Stimulated activated CD4-positive, alpha-beta T cell treated with anti-CD3 and anti-CD28 coated beads, Interleukin-1b, Interleukin-23, amount 100 ng/mL, for 1 hour (primary cell): ENCODE measurements around the gene COBL.

ENCODE experiments used
- DNase-seq, 2 donors: peaks; one replicate each; pipeline ENCODE4 v3.0.0-alpha.2; 2020; ENCODE audit warnings: low read depth in 2 of 2

Gene COBL

DNA sequence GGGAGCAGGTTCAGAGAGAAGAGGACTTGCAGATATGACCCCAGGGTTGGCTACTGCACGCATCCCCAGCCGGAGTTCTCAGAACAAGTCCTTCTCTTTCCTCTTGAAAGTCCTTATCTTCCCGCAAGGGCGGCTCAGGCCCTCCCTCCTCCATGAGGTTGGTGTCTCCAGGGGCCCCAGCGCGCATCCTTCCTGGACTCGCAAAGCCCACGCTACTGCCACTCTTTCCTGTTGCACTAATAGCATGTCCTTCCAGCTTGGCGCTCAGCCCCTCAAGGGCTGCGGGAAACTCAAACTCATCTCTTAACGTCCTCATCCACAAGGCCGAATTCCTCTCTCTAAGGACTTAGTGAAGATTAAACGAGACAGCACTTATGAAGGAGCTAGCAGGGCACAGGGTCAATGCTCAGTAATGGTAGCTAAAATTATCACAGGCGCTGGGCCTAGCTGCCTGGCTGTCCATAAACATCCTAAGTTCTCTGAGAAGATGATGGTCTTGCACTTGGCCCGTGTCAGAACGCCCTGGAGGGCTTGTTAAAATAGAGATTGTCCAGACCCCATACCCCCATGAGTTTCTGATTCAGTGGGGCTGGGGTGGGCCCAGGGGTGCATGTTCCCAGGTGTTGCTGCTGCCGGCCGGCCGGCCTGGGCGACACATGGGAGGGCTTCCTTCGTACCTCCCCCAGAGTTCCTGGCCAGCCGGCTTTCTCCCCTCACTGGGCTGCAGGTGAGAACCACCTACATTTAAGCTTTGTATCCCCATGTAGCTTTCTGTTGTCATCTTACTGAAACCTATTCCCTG lies 261.4 kb downstream of the COBL start:
- no peak for DNase-seq

DNA sequence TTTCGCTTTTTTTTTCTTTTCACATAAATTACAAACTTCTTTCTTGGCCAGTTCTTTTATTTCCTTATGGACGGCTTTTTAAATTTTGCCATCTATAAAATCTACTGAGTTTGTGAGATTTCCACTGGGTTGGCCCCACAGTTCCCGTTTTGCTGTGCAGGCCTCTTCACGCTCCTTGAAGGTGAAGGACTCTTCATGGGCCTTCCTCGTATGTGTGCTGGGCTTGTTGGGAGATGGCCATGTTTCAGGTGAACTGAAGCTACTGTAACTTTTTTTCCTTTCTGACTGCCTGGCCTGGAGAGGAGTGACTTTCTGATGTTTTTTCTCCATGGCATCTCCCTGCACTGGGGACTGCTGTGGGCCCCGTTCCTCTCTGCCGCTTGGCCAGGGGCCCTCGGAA lies 262.4 kb downstream of the COBL start:
- DNase-seq, result no peak

DNA sequence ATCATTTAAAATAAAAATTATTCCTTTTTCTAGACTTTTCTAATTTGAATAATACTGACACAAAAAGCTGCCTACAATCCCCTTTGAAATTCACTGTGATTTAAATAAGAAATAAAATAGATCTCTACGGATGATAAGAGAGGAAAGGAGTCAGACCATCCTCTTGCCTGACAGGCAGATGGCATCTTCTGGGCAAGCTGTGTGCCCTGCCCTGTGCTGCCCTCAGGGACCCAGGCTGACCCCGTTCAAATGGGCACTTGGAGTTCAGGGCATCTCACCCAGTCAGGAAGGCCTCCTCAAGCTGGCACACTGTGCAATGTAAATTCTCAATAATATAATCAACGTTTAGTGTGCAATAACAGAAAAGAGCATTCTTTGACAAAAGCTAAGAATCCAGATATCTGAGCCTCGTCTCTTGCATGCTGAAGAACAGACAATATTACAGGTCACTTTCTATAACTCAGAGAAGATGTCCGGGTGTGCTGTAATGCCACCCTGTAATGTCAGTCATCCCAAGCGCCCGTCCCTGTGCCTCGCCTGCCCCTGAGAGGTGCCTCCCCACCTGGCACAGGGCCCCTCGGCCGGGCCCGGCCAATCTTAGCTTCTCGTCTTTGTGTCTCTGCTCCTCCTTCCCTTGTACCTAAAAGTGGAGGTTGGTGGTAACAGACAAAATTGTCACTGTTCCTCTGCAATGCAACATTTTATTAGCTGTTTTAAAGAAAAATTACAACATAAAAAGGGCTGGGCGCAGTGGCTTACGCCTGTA lies 263.3 kb downstream of the COBL start:
- DNase-seq, result no peak

DNA sequence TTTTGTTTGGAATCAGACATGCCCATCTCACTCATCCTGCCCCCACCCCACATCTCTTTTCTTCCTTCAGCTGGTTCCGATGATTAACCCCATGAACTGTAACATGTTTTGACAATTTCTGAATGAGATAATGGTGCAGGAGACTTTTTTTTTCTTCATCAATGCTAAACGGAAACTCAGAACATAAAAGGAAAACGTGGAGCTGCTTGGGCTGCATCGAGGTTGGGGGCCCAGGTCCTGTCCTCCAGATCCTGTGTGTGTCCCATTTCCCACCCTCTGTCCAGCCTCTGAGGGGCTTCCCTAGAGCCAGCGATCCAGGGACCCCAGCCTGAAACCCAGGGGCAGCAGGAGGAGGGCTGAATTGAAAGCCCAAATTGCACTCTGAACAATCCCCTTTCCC lies 270.1 kb downstream of the COBL start:
- no peak for DNase-seq

DNA sequence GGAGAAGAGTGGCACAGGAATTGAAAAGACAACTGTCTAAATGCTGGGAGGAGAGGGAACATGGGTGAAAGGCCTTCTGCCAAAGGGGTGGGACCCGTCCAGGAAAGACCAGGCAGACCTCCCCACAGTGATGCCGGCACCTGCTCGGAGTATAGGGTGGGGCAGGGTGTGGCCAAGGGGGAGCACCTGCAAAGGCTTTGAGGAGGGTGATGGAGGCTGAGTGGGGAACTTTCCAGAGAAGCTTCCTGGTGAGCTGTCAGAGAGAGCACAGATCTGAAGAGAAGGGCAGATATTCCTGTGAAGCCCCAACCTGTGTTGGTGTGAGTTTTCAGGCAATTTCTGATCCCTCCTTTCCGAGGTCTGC lies 270.5 kb downstream of the COBL start:
- DNase-seq, result no peak

DNA sequence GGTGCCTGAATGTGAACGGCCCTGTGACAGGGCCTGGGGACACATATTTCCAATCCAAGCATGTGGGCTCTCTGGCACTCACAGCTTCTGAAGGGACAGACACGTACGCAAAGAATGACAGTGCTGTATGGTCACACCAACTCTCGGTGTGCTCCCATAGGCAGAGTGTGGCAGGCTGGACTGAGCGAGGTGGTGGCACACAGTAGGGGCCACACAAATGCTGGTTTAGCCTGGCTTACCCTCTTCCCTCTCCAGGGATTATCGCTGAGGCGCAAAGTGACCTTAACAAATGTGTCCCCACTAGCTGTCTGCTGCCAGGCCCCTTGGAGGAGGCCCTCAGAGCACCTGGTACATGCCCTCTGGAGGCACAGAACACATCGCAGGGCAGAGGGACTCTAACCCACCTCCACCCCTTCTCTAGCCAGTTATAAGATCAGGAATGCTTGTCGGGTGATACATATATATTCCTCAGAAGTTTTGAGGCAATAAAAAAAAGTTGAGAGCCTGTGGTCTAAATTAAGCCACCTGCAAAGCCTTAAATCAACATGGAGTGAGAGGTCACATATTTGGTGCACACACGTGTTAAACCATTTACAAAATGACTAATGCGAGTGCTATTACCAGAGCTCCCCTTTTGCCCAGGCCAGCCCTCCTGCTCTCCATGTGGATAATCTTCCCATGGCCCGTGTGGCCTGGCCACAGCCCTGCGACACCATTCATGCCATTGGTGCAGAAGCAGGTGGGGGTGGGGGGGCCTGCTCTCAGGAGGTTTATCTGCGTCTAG lies 271.1 kb downstream of the COBL start:
- DNase-seq, result no peak

DNA sequence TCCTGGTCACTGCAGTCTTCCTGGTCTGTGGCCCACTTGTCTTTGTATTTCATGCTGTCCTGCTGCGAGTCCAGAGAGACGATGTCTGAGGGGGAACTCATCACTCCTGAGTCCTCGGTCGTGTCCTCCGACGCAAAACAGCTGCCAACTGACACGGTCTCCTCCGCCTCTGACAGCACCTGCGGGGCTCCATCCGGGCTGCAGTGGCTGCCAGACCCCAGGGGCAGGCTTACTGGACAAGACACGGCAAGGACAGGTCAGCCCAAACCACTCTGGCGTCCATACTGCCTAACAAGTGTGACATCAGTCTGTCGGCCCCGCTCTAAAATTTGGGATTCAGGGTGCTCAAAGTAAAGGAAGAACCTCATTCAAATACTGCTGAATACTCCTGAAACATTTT lies 273.1 kb downstream of the COBL start:
- DNase-seq, result no peak

DNA sequence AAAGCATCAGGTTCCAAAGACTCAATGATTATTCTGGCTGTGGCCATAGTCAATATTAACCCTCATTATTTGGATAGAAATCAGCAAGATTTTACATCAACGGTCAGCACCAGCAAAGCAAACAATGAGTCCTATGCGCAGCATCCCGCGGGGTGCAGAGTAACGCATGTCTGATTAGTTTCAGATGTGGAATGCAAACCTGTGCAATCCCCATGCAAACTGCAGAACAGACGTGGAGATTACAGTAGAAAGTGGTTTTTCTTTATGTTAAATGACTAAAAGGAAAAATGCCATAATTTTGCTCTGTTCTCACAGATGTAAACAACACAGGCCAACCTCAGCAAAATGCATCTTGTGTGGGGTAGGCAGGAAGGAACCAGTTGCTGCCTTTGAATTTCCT lies 275.8 kb downstream of the COBL start:
- DNase-seq, result no peak

DNA sequence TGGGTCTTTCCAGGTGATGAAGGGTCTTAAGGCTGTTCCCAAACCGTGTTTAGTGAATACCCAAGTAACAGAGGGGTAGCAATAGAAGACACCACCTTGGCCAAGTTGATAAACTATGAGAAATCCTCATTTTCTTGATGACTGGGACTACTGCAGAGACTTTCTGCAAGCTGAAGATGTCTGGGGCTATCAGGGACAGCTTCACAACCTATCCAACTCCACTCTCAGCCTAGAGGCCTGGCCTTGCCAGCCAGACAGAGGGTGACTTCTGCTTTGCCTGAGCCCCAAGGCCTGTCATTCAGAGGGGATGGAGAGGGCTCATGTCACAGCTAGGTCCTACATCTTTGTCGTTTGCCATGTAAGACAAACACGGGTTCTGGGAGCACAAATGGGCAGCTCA lies 278.0 kb downstream of the COBL start:
- no peak for DNase-seq

DNA sequence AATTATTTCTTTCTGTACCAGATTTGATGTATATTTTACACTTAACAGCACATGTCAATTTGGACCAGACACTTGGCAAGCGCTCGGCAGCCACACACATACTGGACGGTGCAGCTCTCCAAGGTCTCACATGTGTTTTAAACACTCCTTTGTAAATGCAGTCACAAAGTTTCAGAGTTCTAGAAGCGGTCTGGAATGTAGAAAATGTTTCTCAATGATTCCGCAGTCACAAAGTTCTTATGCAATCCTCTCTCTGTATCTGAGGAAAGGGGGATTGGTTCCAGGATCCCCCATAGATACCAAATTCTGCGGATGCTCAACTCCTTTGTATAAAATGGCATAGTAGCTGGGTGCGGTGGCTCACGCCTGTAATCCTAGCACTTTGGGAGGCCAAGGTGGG lies 280.9 kb downstream of the COBL start:
- no peak for DNase-seq

DNA sequence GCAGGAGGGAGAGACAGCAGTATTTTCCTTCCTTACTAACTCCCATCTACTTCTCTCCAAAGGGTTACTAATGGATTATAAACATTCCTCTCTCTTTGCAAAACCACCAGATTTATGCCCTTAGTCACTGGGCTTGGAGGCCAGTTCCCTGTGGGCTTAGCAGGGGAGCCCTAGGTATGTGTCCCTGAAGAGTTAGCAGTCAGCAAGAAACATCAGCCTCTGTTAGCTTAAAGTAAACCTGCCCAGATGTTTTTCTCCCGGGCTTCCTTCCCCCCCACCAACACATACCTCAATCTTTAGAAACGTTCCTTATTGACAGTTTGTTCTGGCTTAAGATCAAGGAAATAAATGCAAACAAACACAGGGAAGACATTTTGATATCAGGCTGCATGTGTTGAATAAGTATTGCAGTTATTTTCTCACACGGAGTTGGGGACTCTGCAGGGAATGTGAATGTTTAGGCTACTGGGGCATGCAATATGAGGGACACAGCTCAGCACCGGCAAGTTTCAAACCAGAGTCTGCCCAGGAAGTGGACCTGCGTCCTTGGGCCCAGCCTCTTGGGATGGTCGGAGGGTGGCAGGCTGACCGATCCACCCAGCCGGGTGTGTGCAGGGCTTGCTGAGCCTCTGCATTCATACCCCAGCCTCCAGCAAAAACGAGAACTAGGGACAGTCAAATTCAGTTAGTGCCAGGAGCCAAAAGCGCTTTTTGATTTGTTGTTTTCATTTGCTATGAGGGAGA lies 281.9 kb downstream of the COBL start:
- no peak for DNase-seq

DNA sequence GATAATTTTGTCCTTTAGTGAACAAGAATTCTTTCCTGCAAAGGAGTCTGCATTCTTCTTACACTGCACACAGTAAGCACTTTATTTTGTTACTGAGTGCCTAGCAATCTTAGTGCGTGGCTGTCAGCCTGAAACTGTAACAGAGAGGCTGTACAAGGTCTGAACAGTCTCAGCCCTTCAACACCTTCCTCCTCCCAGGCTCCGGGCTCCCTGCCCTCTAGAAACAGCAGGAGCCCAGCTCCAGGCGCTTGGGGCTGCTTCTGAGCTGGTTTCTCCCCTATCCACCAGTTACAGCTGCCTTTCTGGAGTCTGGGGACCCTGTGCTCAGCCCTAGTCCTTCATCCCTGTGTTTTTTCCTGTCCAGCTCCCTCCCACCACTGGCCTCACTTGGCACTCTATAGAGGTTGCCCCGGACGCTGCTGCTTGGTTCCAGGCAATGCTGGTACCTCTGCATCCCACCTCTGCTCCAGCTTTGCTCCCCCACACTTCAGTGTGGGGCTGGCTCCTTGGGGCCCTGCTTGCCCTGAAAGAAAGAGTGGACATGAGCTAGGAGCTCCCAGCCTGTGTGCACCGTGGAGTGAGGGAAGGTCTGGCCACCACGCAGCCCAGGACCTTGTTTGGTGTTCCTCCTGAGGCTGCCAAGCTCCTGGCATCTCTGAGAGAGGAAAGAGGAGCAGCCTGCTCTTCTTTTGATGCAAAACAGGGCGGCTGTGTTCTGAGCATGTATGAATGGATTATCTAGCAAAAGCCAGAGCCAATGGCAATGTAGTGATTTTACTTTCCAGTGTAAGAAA lies 282.7 kb downstream of the COBL start:
- no peak for DNase-seq

DNA sequence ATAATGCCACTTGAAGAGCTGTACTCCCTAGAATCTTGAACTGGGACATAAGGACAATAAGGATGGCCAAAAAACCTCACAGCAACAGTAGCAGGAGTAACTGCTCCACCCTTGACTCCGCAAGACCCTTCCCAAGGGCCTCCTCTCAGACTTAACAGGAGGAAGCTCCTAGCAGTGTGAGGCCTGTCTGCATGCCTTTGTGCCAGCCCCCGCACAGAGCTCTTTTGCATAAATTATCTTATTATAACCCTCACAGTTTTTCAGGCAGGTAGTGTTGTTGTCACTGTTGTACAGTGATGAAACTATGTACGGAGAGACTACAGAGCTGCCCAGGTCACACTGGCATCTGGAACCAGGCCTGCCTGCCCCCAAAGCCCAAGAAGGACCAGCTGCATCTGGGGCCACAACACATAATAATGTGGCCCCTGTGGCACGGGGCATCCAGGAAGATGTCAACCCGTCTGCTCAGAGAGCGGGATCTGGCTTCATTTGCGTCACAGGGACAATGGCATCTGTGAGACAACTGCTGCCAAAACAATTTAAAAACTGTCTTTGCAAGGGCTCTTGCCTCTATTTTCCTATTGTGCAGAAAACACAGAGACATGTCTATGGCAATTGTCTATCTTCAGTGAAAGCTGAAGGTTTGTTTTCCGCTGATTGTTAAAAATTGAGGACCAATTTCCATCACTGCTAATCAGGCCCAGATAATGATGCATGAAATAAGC lies 284.7 kb downstream of the COBL start:
- DNase-seq, result no peak

DNA sequence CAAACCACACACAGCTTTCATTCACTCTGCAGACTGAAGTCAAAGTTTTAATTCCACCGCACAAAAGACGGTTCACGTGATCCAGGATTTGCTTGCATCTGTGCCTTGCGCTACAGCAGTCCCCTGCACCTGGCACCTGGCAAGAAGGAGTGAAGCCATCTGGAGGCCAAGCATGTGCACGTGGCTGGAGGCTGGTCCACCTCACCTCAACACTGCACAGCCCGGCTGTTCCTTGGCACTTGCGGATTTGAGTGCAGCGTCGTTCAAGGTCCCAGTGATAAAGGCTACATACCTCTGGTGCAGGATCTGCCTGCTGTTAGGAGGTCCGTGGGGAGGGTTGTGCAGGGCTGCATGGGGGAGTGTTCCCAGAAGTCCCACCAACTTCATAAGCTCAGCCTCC lies 285.4 kb downstream of the COBL start:
- no peak for DNase-seq

DNA sequence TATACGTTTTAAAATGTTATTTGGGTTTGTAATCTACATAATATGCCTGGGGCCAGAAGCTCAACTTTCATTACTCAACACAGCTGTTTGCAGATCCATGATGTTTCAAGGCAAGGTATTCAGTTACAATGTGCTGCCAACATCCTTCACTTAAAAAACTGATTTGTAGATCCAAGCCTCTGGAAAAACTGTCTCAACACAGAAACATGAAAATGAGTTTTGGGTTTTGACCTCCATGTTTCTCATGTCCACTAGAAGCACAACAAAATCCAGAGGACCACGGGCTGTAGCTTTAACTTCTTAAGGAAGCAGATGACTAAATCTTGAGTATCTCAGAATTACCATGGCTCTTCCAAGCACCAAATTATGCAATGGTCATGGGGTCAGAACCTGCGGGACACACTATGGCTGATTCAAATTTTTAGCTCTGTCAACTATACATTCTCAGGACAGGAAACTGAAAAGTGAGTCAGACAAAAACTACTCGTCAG lies 286.9 kb downstream of the COBL start:
- DNase-seq, result no peak

DNA sequence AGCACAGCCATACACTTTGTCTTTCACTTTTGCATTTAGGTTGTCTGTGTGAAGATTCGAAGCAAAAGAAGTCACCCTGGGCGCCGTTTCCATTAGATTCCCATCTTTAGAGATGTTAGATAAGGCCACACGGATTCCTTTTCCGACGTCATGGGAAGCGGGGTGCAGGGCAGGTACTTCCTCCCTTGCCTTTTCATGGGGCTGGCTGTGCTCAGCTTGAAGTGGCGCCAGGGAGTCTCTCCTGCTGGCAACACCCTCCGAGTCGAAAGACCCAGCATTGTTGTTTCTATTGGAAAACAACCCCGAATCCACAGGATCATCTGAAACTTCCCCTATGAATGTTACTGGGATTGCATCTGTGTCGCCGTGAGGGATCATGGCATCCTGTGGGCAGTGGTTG lies 287.5 kb downstream of the COBL start:
- no peak for DNase-seq

DNA sequence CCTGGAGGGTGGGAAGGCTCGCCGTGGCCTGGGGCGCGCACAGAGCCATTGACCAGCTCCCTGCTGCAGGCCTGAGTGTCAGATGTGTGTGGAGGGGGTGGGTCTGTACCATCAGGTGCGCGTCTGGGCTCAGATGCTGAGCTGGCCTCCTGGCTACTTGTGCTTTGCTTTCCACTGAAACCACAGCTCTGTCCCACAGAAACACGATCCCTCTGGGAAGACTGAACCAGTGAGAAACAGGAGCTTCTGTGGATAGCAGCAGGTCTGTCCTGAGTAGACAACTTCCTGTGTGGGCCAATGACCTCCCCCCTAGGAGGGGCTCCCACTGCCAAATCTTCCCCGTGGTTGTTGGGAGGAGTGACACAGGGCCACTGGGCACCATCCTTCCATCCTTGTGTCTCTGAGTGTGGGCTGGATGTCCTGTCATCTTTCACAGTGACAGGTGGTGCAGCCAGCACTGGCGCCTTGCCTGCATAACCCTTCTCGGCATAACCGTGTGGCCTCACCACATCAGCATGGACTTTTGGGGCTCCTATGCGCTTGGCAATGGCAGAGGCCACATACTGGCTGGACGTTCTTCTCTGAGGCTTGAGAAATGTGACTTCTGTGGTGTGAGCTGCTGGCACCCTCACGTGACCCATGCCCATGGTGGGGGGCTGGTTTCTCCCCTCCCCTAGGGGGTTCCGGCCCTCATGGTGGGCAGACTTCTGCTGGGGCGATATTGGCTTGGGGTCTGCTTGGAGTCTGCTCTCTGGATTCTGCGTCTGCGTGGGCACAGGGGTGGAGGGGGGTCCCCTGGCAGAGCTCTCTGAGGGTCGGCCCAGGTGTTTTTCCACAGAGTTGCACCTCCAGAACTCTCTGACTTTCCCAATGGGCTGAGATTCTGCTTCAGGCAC lies 288.4 kb downstream of the COBL start:
- no peak for DNase-seq

DNA sequence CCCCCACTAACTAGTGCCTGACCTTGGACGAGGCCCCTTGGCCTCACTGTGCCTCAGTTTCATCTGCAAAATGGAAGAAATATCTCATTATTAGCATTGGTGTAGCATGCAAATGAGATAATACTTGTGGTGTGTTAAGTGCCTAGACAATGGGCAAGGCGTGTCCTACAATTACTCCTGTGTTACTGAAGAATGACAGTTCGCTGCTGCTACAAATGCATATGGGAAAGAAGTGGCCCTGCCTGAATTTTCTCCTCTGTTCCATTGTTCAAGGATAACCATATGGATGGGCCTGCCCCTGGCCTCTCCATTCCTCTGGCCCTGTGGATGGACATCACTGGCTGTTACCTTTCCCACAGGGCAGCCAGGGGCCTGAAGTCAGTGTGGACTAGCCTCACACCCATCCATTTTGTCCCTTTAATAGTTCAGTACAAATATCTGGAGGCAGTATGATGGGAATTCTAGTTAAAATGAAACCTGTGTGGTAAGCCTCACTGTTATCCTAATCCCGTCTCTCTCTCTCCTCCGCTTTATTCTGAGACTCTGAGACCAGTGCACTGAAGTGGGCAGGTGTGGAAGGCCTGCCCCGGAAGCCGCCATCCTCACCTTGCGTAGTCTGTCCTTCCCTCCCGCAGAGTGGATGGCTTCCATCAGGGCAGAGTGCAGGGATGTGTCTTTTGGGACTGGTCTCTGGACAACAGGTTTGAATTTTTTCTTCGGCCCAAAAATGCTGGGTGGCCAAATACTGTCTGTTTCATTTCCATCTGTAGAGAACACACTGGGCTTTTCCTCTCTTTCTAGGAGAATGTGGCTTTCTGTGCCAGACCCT lies 289.3 kb downstream of the COBL start:
- DNase-seq, result no peak
